HepG2 (cell line): ENCODE data around the gene CCDC33. TPM values are rescaled to one million over a fixed set of nuclear protein-coding genes. Genes with fewer than 3 reads are reported as not detected.

Experiments
- ATAC-seq: fragments of 200-7000 bp; cut with Tn5 transposase; 3 replicates; pipeline ENCODE4 v1.9.1; 2020; ENCODE audit warnings: mild to moderate bottlenecking, moderate library complexity
- BruUV-seq: library from RNA; stranded (reverse); fragments of 400-500 nt; replicated peaks from 2 replicates; lab custom pipeline; 2021; lab: Mats Ljungman, UMichigan
- CTCF ChIA-PET: fragments of 300-600 bp; formaldehyde crosslinking; extraction: SDS; loops from one replicate; lab custom pipeline; 2021; ENCODE audit warnings: low total read pairs, inconsistent platforms, low intra/inter-chr PET ratio; lab: Yijun Ruan, JAX
- POLR2A ChIA-PET: fragments of 350-600 bp; sonication (Branson Sonifier 250); formaldehyde crosslinking; loops from one replicate; lab custom pipeline; 2020; ENCODE audit warnings: antibody characterized with exemption, inconsistent platforms; lab: Yijun Ruan, JAX
- DNase-seq: peaks from one replicate; pipeline ENCODE4 v3.0.0-alpha.2; 2015; ENCODE audit warnings: low spot score
- FAIRE-seq: peaks from 3 replicates; lab custom pipeline; 2011; peaks lifted over from hg19 to GRCh38; lab: Jason Lieb, UNC
- H2AFZ ChIP-seq: one replicate; pipeline ENCODE4 v1.6.1; 2011; ENCODE audit warnings: low read length, inconsistent platforms
- H3K27ac ChIP-seq: fragments of 300-600 bp; 3 replicates; pipeline ENCODE4 v1.8.0; 2011; ENCODE audit warnings: mixed run types, mild to moderate bottlenecking, mixed read lengths, low read length, inconsistent platforms; ENCODE audit not compliant: insufficient read depth; ENCODE audit errors: extremely low read length
- H3K27me3 ChIP-seq, 2 experiments: fragments of 200-600 bp in 1 of 2; 2 replicates in 1 of 2; 3 replicates in 1 of 2; pipeline versions ENCODE4 v1.6.0 to v1.8.0; 2011; ENCODE audit warnings: low read length in 2 of 2, mild to moderate bottlenecking in 2 of 2, moderate library complexity in 2 of 2, inconsistent platforms in 1 of 2; ENCODE audit not compliant: insufficient read depth in 2 of 2, control insufficient read depth in 1 of 2
- H3K36me3 ChIP-seq, 2 experiments: fragments of 200-600 bp in 1 of 2; replicated peaks in 1 of 2; 2 replicates in 1 of 2; 3 replicates in 1 of 2; pipeline versions ENCODE4 v1.5.1 to v1.8.0; 2011; ENCODE audit warnings: low read length in 2 of 2, inconsistent platforms in 1 of 2; ENCODE audit not compliant: insufficient read depth in 2 of 2, control insufficient read depth in 1 of 2
- H3K4me1 ChIP-seq: 2 replicates; pipeline ENCODE4 v1.5.1; 2012; ENCODE audit warnings: low read length, inconsistent platforms; ENCODE audit not compliant: insufficient read depth
- H3K4me2 ChIP-seq: 2 replicates; pipeline ENCODE4 v1.6.0; 2011; ENCODE audit warnings: low read depth, low read length, inconsistent platforms
- H3K4me3 ChIP-seq, 3 experiments: fragments of 200-600 bp in 1 of 3; sonication (generic), shearing (Covaris generic) in 1 of 3; replicated peaks in 1 of 3; 2 replicates each; pipeline ENCODE4 v1.5.1; 2011 to 2016; ENCODE audit warnings: low read length in 3 of 3, inconsistent platforms in 2 of 3, low read depth in 2 of 3, mild to moderate bottlenecking in 2 of 3, control low read depth in 1 of 3, mixed read lengths in 1 of 3; ENCODE audit not compliant: insufficient read depth in 1 of 3
- H3K79me2 ChIP-seq: one replicate; pipeline ENCODE4 v1.6.1; 2011; ENCODE audit warnings: low read length, inconsistent platforms; ENCODE audit not compliant: insufficient read depth
- H3K9ac ChIP-seq: 2 replicates; pipeline ENCODE4 v1.6.0; 2011; ENCODE audit warnings: mild to moderate bottlenecking, low read depth, low read length, inconsistent platforms; ENCODE audit not compliant: insufficient read depth
- H3K9me3 ChIP-seq: 2 replicates; pipeline ENCODE4 v1.5.1; 2012; ENCODE audit warnings: mild to moderate bottlenecking, low read length
- H4K20me1 ChIP-seq: 2 replicates; pipeline ENCODE4 v1.6.0; 2011; ENCODE audit warnings: inconsistent platforms, mild to moderate bottlenecking, low read length, moderate library complexity; ENCODE audit not compliant: insufficient read depth
- CEBPG ChIP-seq: IDR thresholded peaks from 2 replicates; pipeline ENCODE4 v1.6.1; 2016
- CREBL2 ChIP-seq: sonication (generic); formaldehyde crosslinking; IDR thresholded peaks from 2 replicates; pipeline ENCODE4 v1.8.1; 2023; ENCODE audit warnings: missing genetic modification reagents, mild to moderate bottlenecking, borderline replicate concordance
- ETS1 ChIP-seq: sonication (generic); formaldehyde crosslinking; IDR thresholded peaks from 2 replicates; pipeline ENCODE4 v1.4.0; 2020; ENCODE audit warnings: missing genetic modification reagents
- GMEB1 ChIP-seq: sonication (generic); formaldehyde crosslinking; IDR thresholded peaks from 2 replicates; pipeline ENCODE4 v1.5.1; 2020; ENCODE audit warnings: missing genetic modification reagents, mild to moderate bottlenecking, borderline replicate concordance
- HDAC6 ChIP-seq: fragments of 200-600 bp; sonication (generic); IDR thresholded peaks from 2 replicates; pipeline ENCODE4 v1.7.0; 2017; ENCODE audit warnings: mild to moderate bottlenecking, antibody characterized with exemption, low read length, low read depth
- HNRNPL ChIP-seq: fragments of 200-400 bp; formaldehyde crosslinking; IDR thresholded peaks from 2 replicates; pipeline ENCODE4 v1.6.1; 2017; ENCODE audit warnings: mild to moderate bottlenecking, low read depth, low read length
- MAX ChIP-seq: IDR thresholded peaks from 2 replicates; pipeline ENCODE4 v1.6.1; 2012; ENCODE audit warnings: inconsistent platforms
- MXD1 ChIP-seq: sonication (generic); formaldehyde crosslinking; IDR thresholded peaks from 2 replicates; pipeline ENCODE4 v1.4.0; 2020; ENCODE audit warnings: mild to moderate bottlenecking, missing genetic modification reagents
- PCBP2 ChIP-seq: fragments of 200-400 bp; formaldehyde crosslinking; optimal IDR thresholded peaks from 2 replicates; pipeline ENCODE3; 2018; ENCODE audit warnings: low read length, low read depth; ENCODE audit not compliant: poor library complexity, severe bottlenecking
- SP1 ChIP-seq, 2 experiments: fragments of 450-650 bp in 1 of 2; sonication (generic) in 1 of 2; formaldehyde crosslinking in 1 of 2; IDR thresholded peaks; 2 replicates each; pipeline versions ENCODE4 v1.4.0 to v1.6.1; 2016 to 2020; ENCODE audit warnings: missing genetic modification reagents in 1 of 2
- TEF ChIP-seq: sonication (generic); formaldehyde crosslinking; IDR thresholded peaks from 2 replicates; pipeline ENCODE4 v1.5.0; 2020; ENCODE audit warnings: missing genetic modification reagents
- ZC3H13 ChIP-seq: sonication (generic); formaldehyde crosslinking; IDR thresholded peaks from 2 replicates; pipeline ENCODE4 v1.8.1; 2023; ENCODE audit warnings: mild to moderate bottlenecking, missing genetic modification reagents, moderate library complexity
- ZEB1 ChIP-seq: IDR thresholded peaks from 2 replicates; pipeline ENCODE4 v1.6.1; 2012; ENCODE audit warnings: mild to moderate bottlenecking, low read depth, inconsistent platforms; ENCODE audit not compliant: insufficient replicate concordance
- ZNF205 ChIP-seq: IDR thresholded peaks from 2 replicates; pipeline ENCODE4 v1.6.1; 2018; ENCODE audit warnings: missing biosample characterization, missing genetic modification reagents
- WGBS: methylation state at CpG from one replicate; pipeline ENCODE4 v1.1.6; 2017; ENCODE audit warnings: low lambda C conversion rate; 5-methylcytosine and 5-hydroxymethylcytosine counted together
- in situ Hi-C: cut with HindIII; loops from 2 replicates; pipeline ENCODE4 v1.10.0; 2017; ENCODE audit warnings: low pct_unique_long_range_greater_than_20kb; ENCODE audit not compliant: extremely low pct_ligation_motif_present
- intact Hi-C: fragments of 100-400 bp; cut with micrococcal nuclease; formaldehyde crosslinking; loops from one replicate; pipeline ENCODE4 v1.10.0; 2022; ENCODE audit not compliant: unreplicated experiment
- polyA plus RNA-seq, 8 experiments: library from polyadenylated mRNA; depleted of rRNA in 3 of 8; stranded (reverse) in 7 of 8; unstranded in 1 of 8; fragments of >200 nt; fragmentation: Illumina TruSeq in 4 of 8; extraction: Trizol in 4 of 8; gene quantifications; 2 replicates each; pipeline versions ENCODE4 v1.2.1 to v1.2.3, GENCODE V29; 2011 to 2016; ENCODE audit warnings: low read depth in 4 of 8, missing spikeins in 1 of 8, mixed read lengths in 1 of 8; ENCODE audit not compliant: insufficient read depth in 1 of 8
- total RNA-seq, 5 experiments: library from RNA; depleted of rRNA; stranded (reverse); fragments of >200 nt; fragmentation: Illumina TruSeq; extraction: Trizol; gene quantifications; 2 replicates each; pipeline ENCODE4 v1.2.3, GENCODE V29; 2016; ENCODE audit warnings: low read depth in 1 of 5

Gene CCDC33
- total and polyA plus RNA-seq, 2 of the 13 experiments (the other 11 are each of a cell fraction or from before 2014, with no cell fraction given): 0.30 TPM; not detected in 1

- BruUV-seq: no TSS peak
- H3K4me2 ChIP-seq: no peak overlapping the region
- CTCF ChIA-PET: no interaction called here
Measured at GRCh38 chr15:74228723-74229081, 7.4 kb upstream of the CCDC33 start.

GRCh38 chr15:74229686-74230085 lies 6.4 kb upstream of the CCDC33 start:
- H3K36me3 ChIP-seq: no peaks in the 10 kb centered on the region
- H3K4me2 ChIP-seq: no peak overlapping the region
- no peak overlapping the region for H2AFZ ChIP-seq
- no peak overlapping the region for H3K4me3 ChIP-seq
- ChIA-PET POLR2A (no interaction called here), CTCF (no interaction called here)
- 0% methylated on average over 2 of the region's 3 CpGs for WGBS
- no TSS peak for BruUV-seq
- H3K4me1 ChIP-seq: peaks cover 7% of the 10 kb centered on the region; the same call in 1 of the 2 replicates
- intact Hi-C loops (no loop called here), in situ Hi-C loops (no loop called here)
- no peak overlapping the region for H3K27ac ChIP-seq
- no peaks in the 10 kb centered on the region for H4K20me1 ChIP-seq
- no peaks in the 10 kb centered on the region for H3K9me3 ChIP-seq
- FAIRE-seq (no peak), ATAC-seq (no peak)
- H3K79me2 ChIP-seq: no peaks in the 10 kb centered on the region
- no peak overlapping the region for H3K9ac ChIP-seq
- H3K27me3 ChIP-seq: peaks cover 0 to 20% of the 10 kb centered on the region in 2 experiments; a peak in 4 of 5 replicates
- no peak for TF ChIP-seq ZC3H13
- no peak for TF ChIP-seq MXD1 (CRISPR knock-in tag)
- no peak for TF ChIP-seq CREBL2 (CRISPR knock-in tag)
- TF ChIP-seq HDAC6: no peak
- no peak for TF ChIP-seq ZNF205 (CRISPR knock-in tag)
- TF ChIP-seq HNRNPL: no peak
- no peak for TF ChIP-seq ZEB1
- no peak for TF ChIP-seq GMEB1 (CRISPR knock-in tag)
- TF ChIP-seq SP1 (IDR thresholded peaks at IDR 0.05): no peak
- TF ChIP-seq SP1 (CRISPR knock-in tag; IDR thresholded peaks at IDR 0.05): no peak
- TF ChIP-seq ETS1 (CRISPR knock-in tag): no peak
- no peak for TF ChIP-seq PCBP2
- TF ChIP-seq MAX: no peak
- TF ChIP-seq, all 625 proteins: peak for 0
- no peak for DNase-seq

More at GRCh38 chr15:74228723-74229081, 7.4 kb upstream of the CCDC33 start:
- no peaks in the 10 kb centered on the region for H4K20me1 ChIP-seq
- in situ Hi-C loops: no loop called here
- no peak for FAIRE-seq
- H3K9ac ChIP-seq: no peak overlapping the region
- no peak overlapping the region for H3K4me3 ChIP-seq
- no peaks in the 10 kb centered on the region for H3K9me3 ChIP-seq
- 75% methylated on average over 15 of the region's 17 CpGs for WGBS
- POLR2A ChIA-PET: no interaction called here
- TF ChIP-seq TEF (CRISPR knock-in tag) (no peak), CEBPG (no peak)
- TF ChIP-seq, all 625 proteins: peak for 0
- no peak overlapping the region for H2AFZ ChIP-seq
- intact Hi-C loops: no loop called here
- H3K79me2 ChIP-seq: no peaks in the 10 kb centered on the region
- no peak for DNase-seq
- ATAC-seq: no peak
- peaks cover 2 to 20% of the 10 kb centered on the region in 2 experiments; a peak in 2 of 5 replicates for H3K27me3 ChIP-seq
- H3K4me1 ChIP-seq: peaks cover 8% of the 10 kb centered on the region; the same call in 1 of the 2 replicates
- H3K27ac ChIP-seq: no peak overlapping the region
- no peaks in the 10 kb centered on the region for H3K36me3 ChIP-seq
